HG02623 (cell line): ENCODE data around the gene CEMIP.

Source experiments
- ATAC-seq: cut with Tn5 transposase; IDR thresholded peaks from one replicate; pipeline ENCODE4 v1.9.1; 2021; ENCODE audit warnings: moderate library complexity; ENCODE audit not compliant: unreplicated experiment

The CEMIP gene

DNA sequence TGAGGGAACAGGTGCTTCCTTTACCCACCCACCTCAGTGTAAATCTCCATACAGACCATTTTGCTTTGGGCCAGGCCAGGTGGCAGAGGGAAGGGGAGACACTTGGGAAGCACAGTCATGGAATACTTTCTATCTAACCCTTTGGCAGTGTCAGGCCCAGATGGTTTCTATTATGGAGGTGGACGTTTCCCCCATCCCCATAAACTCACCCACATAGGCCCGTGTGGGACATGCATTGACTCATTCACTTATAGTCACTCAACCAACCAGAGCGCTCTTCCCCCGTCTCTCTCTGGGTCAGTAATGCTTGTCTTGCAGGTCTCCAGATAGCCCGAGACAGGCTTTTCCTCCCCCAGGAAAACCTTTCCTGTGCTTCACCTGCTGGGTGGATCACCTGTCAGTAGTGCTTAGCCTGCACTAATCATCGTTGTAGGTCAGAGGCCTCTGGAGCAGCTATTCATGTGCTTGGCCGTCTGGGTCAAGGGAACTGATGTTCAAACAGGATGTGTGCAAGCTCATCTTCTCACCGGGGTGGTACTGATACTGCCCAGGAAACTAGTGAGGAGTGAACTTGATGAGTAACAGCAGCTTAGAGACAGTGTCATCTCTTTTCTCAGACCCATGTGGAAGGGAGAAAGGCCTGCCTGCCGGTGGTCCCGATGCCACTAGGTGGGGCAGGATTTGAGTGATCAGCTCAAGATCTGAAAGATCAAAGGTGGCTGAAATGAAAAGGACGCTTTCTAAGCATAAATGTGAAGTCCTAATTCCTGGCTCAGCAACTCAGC lies 67.1 kb downstream of the CEMIP start:
- no peak for ATAC-seq

GRCh38 chr15:80849308-80849707 lies 70.1 kb downstream of the CEMIP start:
- ATAC-seq = no peak

DNA sequence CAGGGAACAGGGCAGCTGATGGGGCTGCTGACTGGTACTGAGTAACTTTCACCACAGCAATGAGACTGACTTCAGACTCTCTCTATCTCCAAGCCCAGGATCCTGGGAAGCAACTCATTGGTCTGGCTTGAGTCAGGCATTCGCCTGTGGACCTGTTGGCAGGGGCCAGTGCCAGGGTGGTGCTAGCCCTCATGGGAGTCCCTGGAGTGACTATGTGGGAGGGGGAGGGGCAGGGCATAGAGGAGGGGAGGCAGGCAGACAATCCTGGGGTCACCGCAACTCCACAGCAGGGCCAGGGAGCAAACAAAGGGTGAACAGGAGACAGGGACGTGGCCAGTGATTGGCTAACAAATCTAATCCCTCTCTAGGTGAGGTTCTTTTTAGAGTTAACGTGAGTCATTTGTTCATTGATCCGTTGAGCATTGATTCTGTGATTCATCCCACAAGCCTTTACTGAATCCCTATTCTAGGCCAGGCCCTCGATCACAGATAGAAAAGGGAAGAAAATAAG lies 71.8 kb downstream of the CEMIP start:
- ATAC-seq = no peak

- ATAC-seq = no peak
Measured at GRCh38 chr15:80852676-80853075, 73.5 kb downstream of the CEMIP start.

DNA sequence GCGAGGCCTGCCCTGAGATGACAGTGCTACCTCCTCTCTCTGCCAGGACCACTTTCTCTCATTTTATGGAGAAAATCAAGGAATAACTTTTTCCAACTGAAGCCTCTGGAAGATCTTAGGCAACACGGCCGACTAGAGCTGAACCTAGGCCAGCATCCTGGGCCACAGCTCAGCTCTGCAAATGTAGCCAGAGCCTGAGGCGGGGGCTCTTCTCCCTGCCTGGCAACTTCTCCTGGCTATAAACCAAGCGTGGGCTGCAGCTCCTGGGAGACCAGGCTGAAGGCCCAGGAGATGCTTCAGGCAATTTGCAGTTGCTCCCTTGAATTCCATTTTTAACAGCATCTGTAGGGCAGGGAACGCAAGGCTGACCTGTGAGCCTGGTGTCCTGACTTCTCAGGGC lies 74.9 kb downstream of the CEMIP start:
- no peak for ATAC-seq

DNA sequence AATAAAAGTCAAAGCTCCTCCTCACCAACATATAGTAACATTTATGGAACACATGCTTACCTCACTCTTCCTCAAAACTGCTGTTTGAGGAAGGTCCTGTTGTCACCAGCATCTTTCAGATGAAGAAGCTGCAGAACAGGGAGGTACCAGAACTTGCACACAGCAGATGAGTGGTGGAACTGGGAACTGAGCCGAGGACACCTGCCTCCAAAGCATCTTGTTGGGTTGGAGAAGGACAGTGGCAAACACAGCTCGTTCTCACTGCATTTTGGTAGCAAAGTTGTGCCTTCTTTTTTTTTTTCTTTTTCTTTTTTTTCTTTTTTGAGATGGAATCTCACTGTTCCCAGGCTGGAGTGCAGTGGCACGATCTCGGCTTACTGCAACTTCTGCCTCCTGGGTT lies 76.0 kb downstream of the CEMIP start:
- no peak for ATAC-seq

GRCh38 chr15:80856400-80856799 lies 77.2 kb downstream of the CEMIP start:
- no peak for ATAC-seq

- no peak for ATAC-seq
Measured at GRCh38 chr15:80856809-80857377, 77.7 kb downstream of the CEMIP start.

- ATAC-seq = no peak
Measured at GRCh38 chr15:80861731-80862170, 82.6 kb downstream of the CEMIP start.

GRCh38 chr15:80864666-80865065 lies 85.5 kb downstream of the CEMIP start:
- no peak for ATAC-seq

DNA sequence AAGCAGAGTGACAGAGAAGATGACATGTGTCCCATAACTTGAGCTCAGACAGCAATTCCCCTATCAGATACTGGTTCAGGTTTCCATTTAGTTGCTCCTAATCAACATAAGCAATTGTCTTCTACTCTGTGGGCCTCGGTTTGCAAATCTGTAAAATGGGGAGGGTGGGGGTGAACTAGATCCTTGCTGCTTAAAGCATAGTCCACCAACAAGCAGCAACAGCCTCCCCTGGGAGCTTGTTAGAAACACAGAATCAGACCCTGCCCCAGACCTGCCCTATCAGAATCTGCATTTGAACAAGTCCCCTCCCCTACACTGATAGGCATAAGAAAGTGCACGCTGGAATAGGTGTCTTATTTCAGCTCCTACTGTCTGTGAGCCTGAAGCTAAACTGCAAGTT lies 87.8 kb downstream of the CEMIP start:
- no peak for ATAC-seq

DNA sequence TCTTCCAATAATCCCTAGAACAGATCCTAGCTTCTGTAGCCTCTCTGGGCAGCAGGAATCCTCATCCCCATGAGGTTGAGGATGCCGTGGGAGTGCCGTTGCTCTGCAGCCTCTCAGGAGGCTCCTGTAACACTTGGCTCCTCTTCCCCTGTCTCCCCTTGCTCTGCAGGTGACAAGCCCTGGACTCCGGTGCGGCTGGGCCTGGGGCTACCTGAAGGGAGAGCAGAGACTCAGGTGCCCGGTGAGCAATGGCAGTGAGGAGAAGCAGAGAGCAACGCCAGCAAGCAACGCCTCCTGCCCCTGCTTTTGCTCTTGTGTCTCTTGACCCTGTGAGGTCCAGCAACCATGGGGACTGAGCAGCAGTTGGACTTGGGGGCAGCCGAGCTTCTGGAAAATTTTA lies 91.2 kb downstream of the CEMIP start:
- no peak for ATAC-seq

DNA sequence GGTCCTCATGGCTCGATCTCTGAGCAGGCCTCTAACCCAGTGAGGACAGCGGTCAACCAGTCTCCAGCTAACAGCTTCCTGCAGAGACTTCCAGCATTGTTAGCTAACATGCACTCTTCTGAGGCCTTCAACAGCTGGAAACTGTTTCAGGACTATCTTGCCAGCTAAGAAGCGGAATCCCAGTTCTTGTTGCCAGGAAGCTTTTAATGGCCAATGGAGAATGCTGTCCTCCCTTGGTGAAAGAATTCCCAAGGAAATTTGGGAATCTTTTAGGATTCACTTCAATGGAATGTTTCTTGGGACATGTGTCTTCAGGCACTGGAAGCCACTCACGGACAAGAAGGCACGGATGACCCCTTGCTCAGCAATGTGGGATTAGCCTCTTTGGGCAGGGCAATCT lies 91.7 kb downstream of the CEMIP start:
- ATAC-seq = no peak

DNA sequence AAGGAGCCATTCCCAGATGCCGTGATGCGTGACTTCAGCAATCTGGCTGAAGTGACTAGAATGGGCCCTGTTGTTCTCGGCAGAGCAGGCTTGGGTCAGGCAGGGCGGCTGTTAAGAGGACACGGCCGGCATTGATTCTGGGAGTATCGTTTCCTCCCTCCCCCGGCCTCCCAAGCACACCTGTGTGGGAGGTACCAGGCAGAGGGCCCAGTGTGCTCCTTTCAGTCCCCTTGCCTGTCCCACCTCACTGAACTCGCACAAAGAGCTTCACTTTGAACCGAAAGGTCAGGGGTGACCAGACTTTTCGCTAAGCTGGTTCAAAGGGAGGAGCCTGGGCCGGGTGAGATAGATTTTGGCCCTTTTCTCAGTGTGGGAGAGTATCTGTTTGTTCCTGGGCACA lies 92.7 kb downstream of the CEMIP start:
- ATAC-seq = no peak

GRCh38 chr15:80873366-80873952 lies 94.3 kb downstream of the CEMIP start:
- ATAC-seq = no peak

DNA sequence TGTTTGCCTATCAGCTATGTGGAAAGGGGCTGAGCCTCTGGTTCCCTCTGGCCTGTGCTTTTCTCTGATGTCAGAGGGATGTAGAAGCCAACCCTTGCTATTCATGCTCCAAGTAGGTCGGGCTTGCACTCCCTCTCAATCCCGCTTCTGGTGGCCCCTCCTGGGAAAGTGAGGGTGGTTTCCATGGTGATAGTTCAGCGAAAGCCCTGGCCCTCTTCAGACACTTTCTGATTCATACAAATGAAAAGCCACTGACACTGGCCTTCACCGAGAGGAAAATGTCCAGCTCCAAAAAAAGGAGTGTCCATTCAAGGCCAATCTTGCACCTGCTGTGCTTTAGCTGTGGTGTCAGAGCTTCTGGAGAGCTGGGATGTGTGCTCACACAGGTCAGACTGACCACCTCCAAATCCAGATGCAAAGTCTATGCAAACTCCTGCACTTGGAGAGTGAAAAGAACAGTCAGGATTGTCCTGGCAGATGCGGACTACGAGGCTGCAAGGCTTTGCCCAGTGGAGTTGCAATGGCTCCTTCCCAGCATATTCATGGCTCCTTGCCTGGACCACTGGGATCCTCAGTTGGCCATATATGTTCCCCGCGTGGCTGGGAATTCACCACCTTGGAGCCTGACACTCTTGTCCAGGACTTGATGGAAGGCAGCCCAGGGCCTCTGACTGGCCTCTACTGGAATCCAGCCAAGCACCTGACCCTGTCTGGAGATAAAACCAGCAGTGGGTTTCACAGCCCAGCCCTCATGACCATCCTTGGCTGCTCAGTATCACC lies 96.6 kb downstream of the CEMIP start:
- ATAC-seq = no peak

DNA sequence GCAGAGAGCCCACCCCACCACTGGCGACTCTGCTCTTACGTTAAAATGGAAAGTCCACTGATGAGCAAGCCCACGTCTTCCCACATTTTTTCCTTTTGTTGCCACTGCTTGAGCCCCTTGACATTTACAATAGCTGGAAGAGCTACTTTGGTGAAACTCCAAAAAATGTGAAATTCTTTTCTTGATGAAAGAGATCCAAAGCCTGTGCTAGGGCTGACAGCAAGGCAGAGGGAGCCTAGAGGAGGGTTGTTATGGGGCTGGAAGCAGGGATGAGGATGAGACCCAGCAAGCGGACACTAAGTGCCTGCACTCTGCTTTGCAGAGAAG lies 97.1 kb downstream of the CEMIP start:
- ATAC-seq = no peak

DNA sequence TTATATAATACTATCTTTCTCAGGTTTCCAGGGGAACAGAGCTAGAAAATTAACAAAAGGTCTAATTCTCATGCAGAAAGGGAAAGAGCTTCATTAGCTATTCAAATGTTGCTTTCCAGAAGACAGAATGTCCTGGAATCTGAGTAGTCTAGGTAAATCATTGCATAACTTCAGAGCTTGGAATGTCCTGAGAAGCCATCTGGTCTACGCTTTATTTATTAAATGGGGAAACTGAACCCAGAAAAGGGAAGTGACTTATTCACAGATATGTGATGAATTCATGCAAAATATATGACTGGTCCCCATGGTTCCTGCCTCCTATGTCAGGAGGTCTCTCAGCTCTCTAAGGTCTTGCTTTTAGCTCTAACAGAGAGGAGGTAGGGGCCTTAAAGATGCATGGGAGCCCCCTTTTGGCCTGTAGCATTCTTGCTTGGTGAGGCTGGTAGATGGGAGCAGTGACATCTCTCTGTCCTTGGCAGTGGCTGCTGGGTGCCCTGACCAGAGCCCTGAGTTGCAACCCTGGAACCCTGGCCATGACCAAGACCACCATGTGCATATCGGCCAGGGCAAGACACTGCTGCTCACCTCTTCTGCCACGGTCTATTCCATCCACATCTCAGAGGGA lies 99.2 kb downstream of the CEMIP start:
- no peak for ATAC-seq

DNA sequence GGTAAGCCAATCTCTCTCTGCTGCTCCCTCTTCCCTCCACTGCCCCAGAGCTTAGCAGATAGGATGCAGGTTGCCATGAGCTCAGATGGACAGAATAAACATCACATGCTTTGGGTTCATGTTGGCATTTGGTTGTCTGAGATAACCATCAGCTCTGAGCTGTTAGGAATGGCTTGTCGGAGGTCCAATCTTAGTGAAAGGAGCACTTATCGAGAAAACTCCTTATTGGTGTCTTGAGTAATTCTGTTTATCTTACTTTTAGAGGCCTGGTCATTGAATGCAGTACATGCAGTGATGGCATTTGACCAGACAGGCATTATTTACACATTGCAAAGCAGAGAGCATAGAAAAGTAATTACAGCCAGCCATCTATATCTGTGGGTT lies 99.7 kb downstream of the CEMIP start:
- no peak for ATAC-seq

DNA sequence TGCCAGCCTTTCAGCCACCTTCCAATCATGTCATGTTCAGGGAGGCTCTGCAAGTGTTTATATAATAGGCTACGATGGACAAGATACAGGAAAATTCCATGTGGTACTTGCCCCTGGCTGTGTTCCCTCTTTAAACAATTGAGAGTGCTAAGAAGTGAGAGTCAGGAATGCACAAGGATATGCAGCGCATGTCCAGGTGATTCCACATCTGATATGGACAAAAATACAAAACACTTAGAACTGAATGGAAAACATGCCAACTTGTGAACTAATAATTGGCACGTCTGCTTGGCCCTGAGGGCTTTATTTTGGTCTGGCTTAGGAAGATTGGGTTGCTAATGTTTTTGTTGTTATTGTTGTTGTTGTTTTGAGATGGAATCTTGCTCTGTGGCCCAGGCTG lies 100.9 kb downstream of the CEMIP start:
- no peak for ATAC-seq

GRCh38 chr15:80883641-80884040 lies 104.5 kb downstream of the CEMIP start:
- no peak for ATAC-seq
